Uterus (tissue), 4 donors: ENCODE data around the gene ANKRD11. TPM values are rescaled to one million over a fixed set of nuclear protein-coding genes. Genes with fewer than 3 reads are reported as not detected.

ENCODE experiments used
- DNase-seq, 2 donors: peaks; one replicate each; pipeline ENCODE4 v3.0.0-alpha.2; 2019 to 2020
- H3K27ac ChIP-seq, 2 donors: fragments of 200-600 bp; sonication (generic); 1 replicate in 1 of 2; 2 replicates in 1 of 2; pipeline ENCODE4 v1.5.1; 2016 to 2018
- H3K27me3 ChIP-seq, 2 donors: fragments of 200-600 bp; sonication (generic); one replicate each; pipeline ENCODE4 v1.5.1; 2018 to 2019; ENCODE audit warnings: control low read depth in 1 of 2
- H3K36me3 ChIP-seq, 2 donors: fragments of 200-600 bp; sonication (generic); one replicate each; pipeline ENCODE4 v1.5.1; 2019; ENCODE audit warnings: control low read depth in 1 of 2
- H3K4me1 ChIP-seq, 2 donors: fragments of 200-600 bp; sonication (generic); one replicate each; pipeline ENCODE4 v1.5.1; 2018 to 2019; ENCODE audit warnings: control low read depth in 1 of 2
- H3K4me3 ChIP-seq, 2 donors: fragments of 200-600 bp; sonication (generic); 1 replicate in 1 of 2; 2 replicates in 1 of 2; pipeline ENCODE4 v1.5.1; 2018 to 2019; ENCODE audit warnings: mild to moderate bottlenecking in 1 of 2
- H3K9me3 ChIP-seq, 2 donors: fragments of 200-600 bp; sonication (generic); one replicate each; pipeline ENCODE4 v1.5.1; 2019; ENCODE audit warnings: control low read depth in 1 of 2
- POLR2A ChIP-seq, 2 donors: fragments of 450-650 bp; IDR thresholded peaks; one replicate each; pipeline ENCODE4 v1.6.1; 2016; ENCODE audit warnings: antibody characterized with exemption in 2 of 2, mild to moderate bottlenecking in 1 of 2, moderate library complexity in 1 of 2
- intact Hi-C: fragments of 100-400 bp; cut with DNase I; formaldehyde crosslinking; loops from one replicate; pipeline ENCODE4 v1.15.1; 2023; ENCODE audit warnings: low total_unique reads
- total RNA-seq, 4 donors: library from RNA; depleted of rRNA in 3 of 4; stranded (reverse); fragments of >200 nt in 3 of 4; gene quantifications; one replicate each; pipeline versions ENCODE4 v1.1.0 to v1.2.4, GENCODE V29; 2014 to 2023
- TF ChIP-seq, protein P1 (sequence below), 4 experiments: fragments of 200-600 bp in 2 of 4; fragments of 450-650 bp in 2 of 4; sonication (generic) in 2 of 4; IDR thresholded peaks; one replicate each; pipeline ENCODE4 v1.5.1; 2016 to 2019; ENCODE audit warnings: antibody characterized with exemption in 4 of 4, mild to moderate bottlenecking in 2 of 4, moderate library complexity in 1 of 4
- donor health status: DM: yes; HTN: yes; CAD: no.

ANKRD11 gene
- total RNA-seq, 4 donors from 2014 or later: 20.5 to 182 (median 45.5) TPM

DNA sequence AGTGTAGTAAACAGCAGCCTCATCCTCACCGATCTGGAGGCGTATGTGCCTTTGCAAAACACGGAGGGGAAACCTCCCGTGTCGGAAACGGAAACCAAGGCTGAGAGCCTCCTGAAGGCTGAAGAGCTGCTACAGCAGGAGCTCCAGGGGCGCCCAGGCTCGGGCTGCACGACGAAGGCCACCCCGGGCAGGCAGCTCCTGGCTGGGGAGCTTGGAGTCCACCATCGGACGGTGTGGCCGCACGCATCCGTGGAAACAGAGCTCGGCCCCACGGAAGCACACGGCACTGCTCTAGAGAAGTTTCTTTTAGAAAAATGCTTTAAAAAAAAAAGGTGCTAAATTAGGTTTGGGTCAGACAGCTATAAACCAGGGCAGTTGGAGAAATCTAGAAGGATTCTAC, 201.4 kb downstream of the ANKRD11 start:
- intact Hi-C loops: no loop called here

DNA sequence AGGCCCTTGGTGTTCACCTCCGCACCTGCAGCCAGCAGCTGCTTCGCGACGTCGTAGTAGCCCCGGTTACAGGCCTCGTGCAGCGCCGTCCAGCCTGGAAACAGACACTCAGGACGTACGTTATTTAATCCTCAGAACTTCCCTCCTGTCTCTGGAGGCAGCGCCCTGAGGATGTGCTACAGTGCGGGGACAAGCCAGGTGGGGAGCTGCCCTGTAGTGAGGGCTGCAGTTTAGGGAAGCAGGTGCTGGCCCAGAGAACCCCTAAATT, 201.8 kb downstream of the ANKRD11 start:
- H3K4me3 ChIP-seq: no peak overlapping the region
- no peak for TF ChIP-seq POLR2A (IDR thresholded peaks at IDR 0.05)
- TF ChIP-seq, protein P1, sequence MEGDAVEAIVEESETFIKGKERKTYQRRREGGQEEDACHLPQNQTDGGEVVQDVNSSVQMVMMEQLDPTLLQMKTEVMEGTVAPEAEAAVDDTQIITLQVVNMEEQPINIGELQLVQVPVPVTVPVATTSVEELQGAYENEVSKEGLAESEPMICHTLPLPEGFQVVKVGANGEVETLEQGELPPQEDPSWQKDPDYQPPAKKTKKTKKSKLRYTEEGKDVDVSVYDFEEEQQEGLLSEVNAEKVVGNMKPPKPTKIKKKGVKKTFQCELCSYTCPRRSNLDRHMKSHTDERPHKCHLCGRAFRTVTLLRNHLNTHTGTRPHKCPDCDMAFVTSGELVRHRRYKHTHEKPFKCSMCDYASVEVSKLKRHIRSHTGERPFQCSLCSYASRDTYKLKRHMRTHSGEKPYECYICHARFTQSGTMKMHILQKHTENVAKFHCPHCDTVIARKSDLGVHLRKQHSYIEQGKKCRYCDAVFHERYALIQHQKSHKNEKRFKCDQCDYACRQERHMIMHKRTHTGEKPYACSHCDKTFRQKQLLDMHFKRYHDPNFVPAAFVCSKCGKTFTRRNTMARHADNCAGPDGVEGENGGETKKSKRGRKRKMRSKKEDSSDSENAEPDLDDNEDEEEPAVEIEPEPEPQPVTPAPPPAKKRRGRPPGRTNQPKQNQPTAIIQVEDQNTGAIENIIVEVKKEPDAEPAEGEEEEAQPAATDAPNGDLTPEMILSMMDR (IDR thresholded peaks at IDR 0.05): no peak
- H3K4me1 ChIP-seq: no peaks in the 10 kb centered on the region
- H3K36me3 ChIP-seq: no peaks in the 10 kb centered on the region
- H3K27me3 ChIP-seq: no peaks in the 10 kb centered on the region
- no peak overlapping the region for H3K27ac ChIP-seq
- H3K9me3 ChIP-seq: no peaks in the 10 kb centered on the region
- DNase-seq: no peak
- intact Hi-C loops: no loop called here

More for the DNA sequence above, 201.4 kb downstream of the ANKRD11 start:
- no peak for DNase-seq
- H3K4me1 ChIP-seq: no peaks in the 10 kb centered on the region
- no peaks in the 10 kb centered on the region for H3K27me3 ChIP-seq
- no peaks in the 10 kb centered on the region for H3K36me3 ChIP-seq
- no peak for TF ChIP-seq POLR2A (IDR thresholded peaks at IDR 0.05)
- TF ChIP-seq, protein P1 (IDR thresholded peaks at IDR 0.05): no peak
- H3K27ac ChIP-seq: no peak overlapping the region
- H3K9me3 ChIP-seq: no peaks in the 10 kb centered on the region
- H3K4me3 ChIP-seq: no peak overlapping the region

DNA sequence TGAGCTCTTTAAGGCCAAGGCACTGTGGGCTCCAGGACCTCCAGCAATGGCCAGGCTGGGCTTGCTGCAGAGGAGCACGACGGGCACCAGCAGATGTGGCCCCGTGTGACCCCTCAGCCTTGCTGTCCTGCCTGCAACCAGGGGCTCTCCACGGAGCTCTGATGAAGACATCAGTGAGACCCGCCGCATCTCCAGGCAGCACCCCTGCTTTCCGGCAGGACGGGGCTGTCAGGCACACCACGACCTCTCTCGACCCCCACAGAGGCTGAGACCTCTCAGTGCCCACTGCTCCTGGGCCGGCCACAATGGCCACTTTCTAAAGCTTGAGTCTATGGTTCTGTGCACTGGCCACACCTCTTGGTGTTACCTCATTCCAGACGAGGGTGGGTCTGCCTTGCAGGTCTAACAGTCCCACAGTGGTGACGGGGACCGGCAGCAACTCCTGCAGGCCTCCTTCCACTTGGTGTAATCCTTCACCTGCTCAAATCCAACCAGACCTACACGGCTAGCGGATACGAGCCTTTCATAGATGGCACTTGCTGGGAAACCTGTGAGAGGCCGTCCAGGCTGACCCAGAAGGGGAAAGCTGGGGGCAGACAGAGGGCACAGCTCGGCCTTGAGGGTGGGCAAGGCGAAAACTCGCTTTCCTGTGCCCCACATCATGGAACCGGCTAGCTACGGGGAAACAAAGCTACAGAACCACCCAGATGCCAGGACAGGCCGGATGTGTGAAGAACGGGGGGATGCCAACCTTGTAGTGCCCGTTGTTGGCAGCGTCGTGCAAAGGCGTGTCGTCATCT, 202.4 kb downstream of the ANKRD11 start:
- Histone ChIP-seq H3K4me1 (no peaks in the 10 kb centered on the region), H3K4me3 (no peak overlapping the region), H3K27me3 (no peaks in the 10 kb centered on the region), H3K27ac (no peak overlapping the region), H3K36me3 (no peaks in the 10 kb centered on the region), H3K9me3 (no peaks in the 10 kb centered on the region)
- DNase-seq: no peak
- intact Hi-C loops: no loop called here
- no peak for TF ChIP-seq POLR2A (IDR thresholded peaks at IDR 0.05)
- TF ChIP-seq, protein P1 (IDR thresholded peaks at IDR 0.05): no peak

DNA sequence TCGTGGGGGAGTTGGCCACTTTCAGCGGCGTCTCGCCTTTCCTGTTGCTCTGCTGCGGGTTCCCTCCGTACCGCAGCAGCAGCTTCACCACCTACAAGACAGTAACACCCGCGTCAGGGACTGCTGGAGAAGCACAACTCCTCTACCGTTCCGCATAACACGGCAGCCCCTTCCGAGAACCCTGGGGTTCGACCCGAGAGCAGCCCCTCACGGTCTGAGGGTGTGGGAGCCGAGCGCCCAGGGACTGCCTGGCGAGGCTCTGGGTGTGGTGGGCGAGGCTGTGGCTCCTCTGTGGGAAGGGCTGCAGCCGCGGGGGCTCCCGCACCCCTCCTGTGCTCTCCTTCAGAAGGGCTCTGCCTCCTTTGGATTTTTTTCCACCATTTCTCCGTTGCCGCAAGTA, 204.3 kb downstream of the ANKRD11 start:
- intact Hi-C loops: no loop called here
- Histone ChIP-seq H3K27me3 (no peaks in the 10 kb centered on the region), H3K27ac (no peak overlapping the region), H3K36me3 (no peaks in the 10 kb centered on the region), H3K9me3 (no peaks in the 10 kb centered on the region), H3K4me1 (no peaks in the 10 kb centered on the region), H3K4me3 (no peak overlapping the region)
- TF ChIP-seq, protein P1 (IDR thresholded peaks at IDR 0.05): no peak
- no peak for TF ChIP-seq POLR2A (IDR thresholded peaks at IDR 0.05)
- no peak for DNase-seq

DNA sequence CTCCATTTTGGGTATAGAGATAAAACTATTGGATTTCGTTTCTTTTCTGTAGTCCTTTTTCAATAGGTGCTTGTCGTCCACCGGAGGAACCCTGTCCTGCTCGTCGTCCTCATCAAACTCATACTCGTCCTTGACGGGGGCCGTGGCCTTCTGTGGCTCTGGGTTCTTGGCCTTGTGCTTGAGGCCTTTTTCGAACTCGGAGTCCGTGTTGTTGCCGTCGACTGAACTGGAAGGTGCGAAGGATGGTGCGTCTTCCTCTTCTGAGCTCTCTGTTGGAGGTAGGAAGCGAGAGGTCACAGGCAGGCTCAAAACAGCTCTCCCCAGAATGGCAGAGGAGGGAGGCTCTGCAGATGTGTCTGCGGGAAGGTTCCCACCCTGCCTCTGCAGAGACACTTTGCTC, 205.0 kb downstream of the ANKRD11 start:
- no peak overlapping the region for H3K27ac ChIP-seq
- H3K4me3 ChIP-seq: no peak overlapping the region
- H3K27me3 ChIP-seq: no peaks in the 10 kb centered on the region
- no peaks in the 10 kb centered on the region for H3K36me3 ChIP-seq
- intact Hi-C loops: no loop called here
- DNase-seq: no peak
- no peaks in the 10 kb centered on the region for H3K4me1 ChIP-seq
- TF ChIP-seq POLR2A (IDR thresholded peaks at IDR 0.05): no peak
- TF ChIP-seq, protein P1 (IDR thresholded peaks at IDR 0.05): no peak
- H3K9me3 ChIP-seq: no peaks in the 10 kb centered on the region
